ENCODE measurements around the gene ARHGEF12. TPM values are rescaled to one million over a fixed set of nuclear protein-coding genes. Genes with fewer than 3 reads are reported as not detected.

The ARHGEF12 gene
- total RNA-seq, 2 experiments from 2014 or later, result 9.6 to 10.2 TPM

GRCh38 chr11:120293038-120293800, 43.0 kb upstream of the ARHGEF12 start:
- intact Hi-C loops (cut with micrococcal nuclease), result no loop called here
- no peaks in the 10 kb centered on the region for H3K36me3 Mint-ChIP-seq (ENCODE audit: low read depth)
- no peak for DNase-seq
- peaks cover 35% of the 10 kb centered on the region for H3K27me3 Mint-ChIP-seq
- no peaks in the 10 kb centered on the region for H3K9me3 Mint-ChIP-seq
- ATAC-seq, result no peak
- no peak for TF ChIP-seq CTCF (IDR thresholded peaks at IDR 0.05)
- H3K4me1 Mint-ChIP-seq (ENCODE audit: low read depth), result no peaks in the 10 kb centered on the region
- ChIA-PET POLR2A (no interaction called here), CTCF (interaction anchor here (1.5 to 14.6 kb wide), 2 partner anchors 10 to 61 kb away, joined by 8 to 437 read pairs; partner anchors contain the start of gene POU2F3)
- H3K27ac Mint-ChIP-seq, result no peak overlapping the region
- H3K4me3 Mint-ChIP-seq, result no peak overlapping the region

- ChIA-PET POLR2A (no interaction called here), CTCF (interaction anchor here (1.5 to 14.6 kb wide), 2 partner anchors 9 to 62 kb away, joined by 8 to 437 read pairs; partner anchors contain the start of gene POU2F3)
- intact Hi-C loops (cut with micrococcal nuclease), result no loop called here
- H3K4me1 Mint-ChIP-seq (ENCODE audit: low read depth), result no peaks in the 10 kb centered on the region
- H3K9me3 Mint-ChIP-seq, result no peaks in the 10 kb centered on the region
- no peak overlapping the region for H3K4me3 Mint-ChIP-seq
- H3K27ac Mint-ChIP-seq, result no peak overlapping the region
- H3K27me3 Mint-ChIP-seq, result peaks cover 36% of the 10 kb centered on the region
- no peak for TF ChIP-seq CTCF (IDR thresholded peaks at IDR 0.05)
- no peaks in the 10 kb centered on the region for H3K36me3 Mint-ChIP-seq (ENCODE audit: low read depth)
- DNase-seq, result no peak
- ATAC-seq, result no peak
Measured at GRCh38 chr11:120294096-120294495, 42.1 kb upstream of the ARHGEF12 start.

- ChIA-PET CTCF (interaction anchor here (1.5 to 14.6 kb wide), 2 partner anchors 8 to 63 kb away, joined by 8 to 437 read pairs; partner anchors contain the start of gene POU2F3), POLR2A (no interaction called here)
- DNase-seq (no peak), ATAC-seq (no peak)
- Mint-ChIP-seq H3K4me1 (ENCODE audit: low read depth) (no peaks in the 10 kb centered on the region), H3K4me3 (no peak overlapping the region), H3K27ac (no peak overlapping the region), H3K27me3 (peaks cover 33% of the 10 kb centered on the region), H3K36me3 (ENCODE audit: low read depth) (no peaks in the 10 kb centered on the region), H3K9me3 (no peaks in the 10 kb centered on the region)
- TF ChIP-seq CTCF (IDR thresholded peaks at IDR 0.05), result no peak
- intact Hi-C loops (cut with micrococcal nuclease), result no loop called here
Measured at GRCh38 chr11:120295099-120295498, 41.1 kb upstream of the ARHGEF12 start.

- CTCF ChIA-PET, result interaction anchor here (14.6 kb wide), 1 partner anchor 64 kb away, joined by 437 read pairs; the partner anchor contains the start of gene POU2F3
- Mint-ChIP-seq H3K4me3 (no peak overlapping the region), H3K36me3 (ENCODE audit: low read depth) (no peaks in the 10 kb centered on the region), H3K27ac (no peak overlapping the region), H3K4me1 (ENCODE audit: low read depth) (no peaks in the 10 kb centered on the region), H3K9me3 (no peaks in the 10 kb centered on the region), H3K27me3 (peaks cover 29% of the 10 kb centered on the region)
- intact Hi-C loops (cut with micrococcal nuclease), result no loop called here
- no peak for DNase-seq
- no peak for ATAC-seq
- no peak for TF ChIP-seq CTCF (IDR thresholded peaks at IDR 0.05)
- POLR2A ChIA-PET, result no interaction called here
Measured at GRCh38 chr11:120296554-120296953, 39.7 kb upstream of the ARHGEF12 start.

GRCh38 chr11:120298461-120298860, 37.8 kb upstream of the ARHGEF12 start:
- CTCF ChIA-PET, result interaction anchor here (1.3 to 14.6 kb wide), 5 partner anchors 8 to 127 kb away, joined by 3 to 437 read pairs (median 92); partner anchors contain the start of gene POU2F3
- ATAC-seq, result no peak
- peaks cover 29% of the 10 kb centered on the region for H3K27me3 Mint-ChIP-seq

More at GRCh38 chr11:120298461-120298860, 37.8 kb upstream of the ARHGEF12 start:
- no peak for TF ChIP-seq CTCF (IDR thresholded peaks at IDR 0.05)
- Mint-ChIP-seq H3K36me3 (ENCODE audit: low read depth) (no peaks in the 10 kb centered on the region), H3K9me3 (no peaks in the 10 kb centered on the region), H3K27ac (no peak overlapping the region), H3K4me3 (no peak overlapping the region), H3K4me1 (ENCODE audit: low read depth) (no peaks in the 10 kb centered on the region)
- no peak for DNase-seq
- POLR2A ChIA-PET, result interaction anchor here (0.7 kb wide), 1 partner anchor 59 kb away, joined by 3 read pairs; the partner anchor contains the start of gene POU2F3
- intact Hi-C loops (cut with micrococcal nuclease), result no loop called here
